ENCODE data around the gene PRR20E.
"Not testable (repeated sequence)": the region's sequence is repeated elsewhere in the genome, so short reads cannot be mapped to it uniquely, and the experiment has no call there.

Gene PRR20E

GRCh38 chr13:57166897-57167296 is at the start of gene PRR20E:
PRR20E (plus strand) TSS chr13:57167197; CDS start chr13:57167584, 387 bp downstream.
- DNase-seq: not testable (repeated sequence)

DNA sequence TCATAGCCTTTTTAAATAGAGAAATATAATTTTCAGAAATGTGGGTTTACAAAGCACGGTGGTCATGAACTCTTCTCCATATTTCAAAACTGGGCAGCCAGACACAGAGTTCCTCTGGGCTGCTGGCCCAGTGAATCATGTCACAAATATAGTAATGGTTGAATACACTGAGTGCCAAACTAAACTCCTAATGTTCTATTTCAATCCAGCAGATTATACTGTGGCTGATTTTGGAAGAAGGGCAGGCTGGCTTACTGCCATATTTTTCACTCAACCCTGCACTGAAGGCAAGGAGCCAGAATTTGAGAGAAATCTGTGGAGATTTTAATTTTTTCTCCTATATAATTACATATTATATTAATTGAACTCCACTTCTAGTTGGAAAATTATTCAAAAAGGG is 43.3 kb upstream of the PRR20E start:
- no peak for DNase-seq

- no peak for DNase-seq
Measured at GRCh38 chr13:57128909-57129308, 38.1 kb upstream of the PRR20E start.

GRCh38 chr13:57136093-57136492 is 30.9 kb upstream of the PRR20E start:
- no peak for DNase-seq

DNA sequence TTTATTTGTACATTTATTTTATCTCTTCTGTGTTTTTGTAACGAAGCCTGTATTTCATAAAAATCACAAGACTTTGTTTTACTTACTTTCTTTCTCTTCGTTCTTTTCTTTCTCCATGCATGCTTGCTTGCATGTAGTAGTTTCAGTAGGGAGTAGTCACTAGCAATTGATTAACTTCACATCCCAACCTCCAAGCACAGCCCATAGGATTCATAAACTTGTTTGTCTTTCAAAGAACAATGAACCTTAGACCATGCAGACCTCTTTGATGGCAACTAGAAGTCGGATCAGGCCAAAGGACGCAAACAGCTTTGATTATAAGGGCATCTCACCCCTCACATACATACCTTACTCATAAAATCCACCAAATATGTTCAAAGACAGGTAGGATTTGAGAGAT is 29.4 kb upstream of the PRR20E start:
- no peak for DNase-seq

DNA sequence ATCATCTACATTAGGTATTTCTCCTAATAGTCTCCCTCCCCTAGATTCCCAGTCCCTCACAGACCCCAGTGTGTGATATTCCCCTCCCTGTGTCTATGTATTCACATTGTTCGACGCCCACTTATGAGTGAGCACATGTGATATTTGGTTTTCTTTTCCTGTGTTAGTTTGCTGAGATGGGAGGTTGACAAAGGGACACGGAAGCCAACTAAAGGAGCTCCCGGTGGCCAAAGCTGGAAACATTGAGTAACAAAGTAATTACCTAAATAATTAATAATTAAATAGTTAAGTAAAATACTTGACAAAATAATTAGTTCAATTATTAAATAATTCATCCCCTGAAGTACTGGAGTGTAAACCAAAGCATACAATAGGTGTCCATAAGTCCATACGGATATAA is 28.0 kb upstream of the PRR20E start:
- no peak for DNase-seq

DNA sequence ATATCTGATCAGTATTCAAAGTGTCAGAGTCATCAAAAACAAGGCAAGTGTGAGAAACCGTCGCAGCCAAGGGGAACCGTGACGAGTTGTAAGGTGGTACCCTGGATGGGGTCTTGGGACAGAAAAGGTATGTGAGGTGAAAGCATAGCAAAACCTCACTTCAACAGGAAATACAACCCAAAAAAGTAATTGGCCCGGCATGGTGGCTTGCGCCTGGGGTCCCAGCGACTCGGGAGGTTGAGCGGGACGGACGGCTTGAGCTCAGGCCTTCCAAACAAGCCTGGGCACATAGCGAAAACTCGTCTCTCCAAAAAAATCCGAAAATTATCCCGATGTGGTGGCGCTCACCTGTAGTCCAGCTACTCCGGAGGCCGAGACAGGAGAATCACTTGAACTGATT is 27.2 kb upstream of the PRR20E start:
- not testable (repeated sequence) for DNase-seq

DNA sequence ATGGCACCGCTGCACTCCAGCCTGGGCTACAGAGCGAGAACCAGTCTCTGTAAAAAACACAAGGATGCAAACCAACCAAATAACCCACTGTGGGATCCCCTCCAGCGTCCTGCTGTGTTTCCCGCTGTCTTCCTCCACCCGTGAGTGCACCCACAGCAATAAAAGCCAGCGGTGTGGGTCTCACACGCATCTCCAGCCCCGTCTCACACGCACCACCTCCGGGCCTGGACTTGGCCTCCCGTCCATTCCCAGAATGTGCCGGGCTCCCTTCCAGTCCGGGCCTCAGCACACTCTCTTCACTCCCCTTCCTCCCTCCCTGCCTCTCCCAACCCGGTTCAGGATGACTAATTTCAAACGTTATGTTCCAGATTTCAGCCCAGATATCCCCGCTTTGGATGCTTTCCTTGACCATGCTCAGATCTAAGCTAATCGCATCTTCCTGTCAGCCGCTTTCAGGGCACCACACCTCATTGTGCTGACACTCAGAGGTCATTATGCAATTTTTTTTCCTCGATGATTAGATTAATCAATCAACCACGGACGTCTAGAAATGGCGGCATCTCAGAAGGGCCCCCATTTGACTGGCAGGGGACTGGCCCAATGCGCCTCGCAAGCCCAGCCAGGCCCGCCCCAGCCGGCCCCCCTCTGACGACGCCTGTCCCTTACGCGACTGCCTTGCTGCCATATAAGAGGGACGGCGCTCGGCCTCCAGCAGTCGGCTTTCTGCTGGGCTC is 26.6 kb upstream of the PRR20E start, which contains the start of gene PRR20A:
PRR20A (plus strand) TSS at position 684 of the 734 bp plus-strand sequence. CDS start 387 bp downstream, outside the sequence.
- not testable (repeated sequence) for DNase-seq

DNA sequence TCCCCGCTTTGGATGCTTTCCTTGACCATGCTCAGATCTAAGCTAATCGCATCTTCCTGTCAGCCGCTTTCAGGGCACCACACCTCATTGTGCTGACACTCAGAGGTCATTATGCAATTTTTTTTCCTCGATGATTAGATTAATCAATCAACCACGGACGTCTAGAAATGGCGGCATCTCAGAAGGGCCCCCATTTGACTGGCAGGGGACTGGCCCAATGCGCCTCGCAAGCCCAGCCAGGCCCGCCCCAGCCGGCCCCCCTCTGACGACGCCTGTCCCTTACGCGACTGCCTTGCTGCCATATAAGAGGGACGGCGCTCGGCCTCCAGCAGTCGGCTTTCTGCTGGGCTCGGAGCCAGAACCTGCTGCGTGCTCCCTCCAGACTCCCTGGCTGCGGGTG is 19.8 kb upstream of the PRR20E start, which contains the start of gene PRR20B:
PRR20B (plus strand) TSS at position 301 of the 400 bp plus-strand sequence. CDS start 387 bp downstream, outside the sequence.
- DNase-seq: not testable (repeated sequence)

- DNase-seq: not testable (repeated sequence)
Measured at GRCh38 chr13:57148106-57148505, 18.9 kb upstream of the PRR20E start.

GRCh38 chr13:57153761-57154160 is 13.2 kb upstream of the PRR20E start, which contains the start of gene PRR20C:
PRR20C (plus strand) TSS chr13:57154061; CDS start chr13:57154448, 387 bp downstream.
- not testable (repeated sequence) for DNase-seq

GRCh38 chr13:57160332-57160731 is 6.7 kb upstream of the PRR20E start, which contains the start of gene PRR20D:
PRR20D (plus strand) TSS chr13:57160632; CDS start chr13:57161019, 387 bp downstream.
- not testable (repeated sequence) for DNase-seq

GRCh38 chr13:57191667-57192066 is 24.7 kb downstream of the PRR20E start:
- no peak for DNase-seq

DNA sequence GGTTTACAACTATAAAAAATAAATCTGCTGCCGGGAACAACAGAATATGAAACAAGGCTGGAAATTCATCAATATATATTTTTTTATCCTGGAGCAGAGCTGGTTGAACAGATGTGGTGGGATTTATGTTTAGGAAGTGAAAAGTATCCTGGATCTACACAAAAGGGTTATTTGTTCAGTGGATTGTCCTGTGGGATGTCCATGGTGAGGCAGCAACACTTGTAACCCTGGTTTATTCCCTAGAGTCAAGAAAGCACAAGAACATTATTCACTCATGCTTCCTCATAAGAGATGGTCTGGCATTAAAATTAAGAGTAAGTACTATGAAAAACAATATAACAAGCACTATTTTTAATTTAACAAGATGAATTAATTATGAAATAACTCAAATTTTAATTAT is 46.0 kb downstream of the PRR20E start:
- no peak for DNase-seq

Measured in activated T-cell treated with anti-CD3 and anti-CD28 coated beads, Interleukin-2, amount 50 U/mL, for 1 hour (primary cell).